ENCODE data around the gene SSBP3.
A peak's percentile ranks its signal among the peaks of the same experiment; 100 is the strongest.
"Not testable (repeated sequence)": the region's sequence is repeated elsewhere in the genome, so short reads cannot be mapped to it uniquely, and the experiment has no call there.

The SSBP3 gene

GRCh38 chr1:54221867-54222484 lies 184.2 kb downstream of the SSBP3 start:
- H2AFZ ChIP-seq (ENCODE audit: low read depth, low read length), result no peak overlapping the region
- H3K36me3 ChIP-seq (ENCODE audit: insufficient read depth, low read length), result peaks cover 33% of the 10 kb centered on the region
- peaks cover 13% of the 10 kb centered on the region for H3K4me1 ChIP-seq (ENCODE audit: insufficient read depth, low read length)
- H3K4me3 ChIP-seq (ENCODE audit: low read length), result no peak overlapping the region
- no peaks in the 10 kb centered on the region for H3K9me3 ChIP-seq (ENCODE audit: low read length)
- no peaks in the 10 kb centered on the region for H3K27me3 ChIP-seq (ENCODE audit: insufficient read depth, low read length)

- Histone ChIP-seq H2AFZ (ENCODE audit: low read depth, low read length) (no peak overlapping the region), H3K4me3 (ENCODE audit: low read length) (no peak overlapping the region), H3K9me3 (ENCODE audit: low read length) (no peaks in the 10 kb centered on the region), H3K36me3 (ENCODE audit: insufficient read depth, low read length) (peaks cover 39% of the 10 kb centered on the region), H3K4me1 (ENCODE audit: insufficient read depth, low read length) (peaks cover 10% of the 10 kb centered on the region), H3K27me3 (ENCODE audit: insufficient read depth, low read length) (no peaks in the 10 kb centered on the region)
Observed at GRCh38 chr1:54221113-54221834, 184.9 kb downstream of the SSBP3 start.

- no peaks in the 10 kb centered on the region for H3K27me3 ChIP-seq (ENCODE audit: insufficient read depth, low read length)
- peaks cover 5% of the 10 kb centered on the region for H3K4me1 ChIP-seq (ENCODE audit: insufficient read depth, low read length)
- H3K4me3 ChIP-seq (ENCODE audit: low read length), result no peak overlapping the region
- H2AFZ ChIP-seq (ENCODE audit: low read depth, low read length), result no peak overlapping the region
- H3K36me3 ChIP-seq (ENCODE audit: insufficient read depth, low read length), result peaks cover 40% of the 10 kb centered on the region
- no peaks in the 10 kb centered on the region for H3K9me3 ChIP-seq (ENCODE audit: low read length)
Observed at GRCh38 chr1:54220004-54220811, 186.0 kb downstream of the SSBP3 start.

GRCh38 chr1:54219688-54220003 lies 186.5 kb downstream of the SSBP3 start:
- Histone ChIP-seq H3K4me1 (ENCODE audit: insufficient read depth, low read length) (peaks cover 5% of the 10 kb centered on the region), H2AFZ (ENCODE audit: low read depth, low read length) (no peak overlapping the region), H3K4me3 (ENCODE audit: low read length) (no peak overlapping the region), H3K36me3 (ENCODE audit: insufficient read depth, low read length) (peaks cover 45% of the 10 kb centered on the region), H3K9me3 (ENCODE audit: low read length) (no peaks in the 10 kb centered on the region), H3K27me3 (ENCODE audit: insufficient read depth, low read length) (no peaks in the 10 kb centered on the region)

- Histone ChIP-seq H3K27me3 (ENCODE audit: insufficient read depth, low read length) (no peaks in the 10 kb centered on the region), H2AFZ (ENCODE audit: low read depth, low read length) (no peak overlapping the region), H3K4me1 (ENCODE audit: insufficient read depth, low read length) (peaks cover 5% of the 10 kb centered on the region), H3K4me3 (ENCODE audit: low read length) (no peak overlapping the region), H3K9me3 (ENCODE audit: low read length) (no peaks in the 10 kb centered on the region), H3K36me3 (ENCODE audit: insufficient read depth, low read length) (peaks cover 51% of the 10 kb centered on the region)
Observed at GRCh38 chr1:54218883-54219687, 187.1 kb downstream of the SSBP3 start.

- Histone ChIP-seq H3K27me3 (ENCODE audit: insufficient read depth, low read length) (no peaks in the 10 kb centered on the region), H3K36me3 (ENCODE audit: insufficient read depth, low read length) (peaks cover 78% of the 10 kb centered on the region), H3K9me3 (ENCODE audit: low read length) (no peaks in the 10 kb centered on the region), H2AFZ (ENCODE audit: low read depth, low read length) (no peak overlapping the region), H3K4me1 (ENCODE audit: insufficient read depth, low read length) (peaks cover 4% of the 10 kb centered on the region), H3K4me3 (ENCODE audit: low read length) (no peak overlapping the region)
Observed at GRCh38 chr1:54215523-54215922, 190.7 kb downstream of the SSBP3 start.

GRCh38 chr1:54212872-54213271 lies 193.3 kb downstream of the SSBP3 start:
- Histone ChIP-seq H3K4me3 (ENCODE audit: low read length) (no peak overlapping the region), H3K27me3 (ENCODE audit: insufficient read depth, low read length) (no peaks in the 10 kb centered on the region), H3K4me1 (ENCODE audit: insufficient read depth, low read length) (no peaks in the 10 kb centered on the region), H3K9me3 (ENCODE audit: low read length) (no peaks in the 10 kb centered on the region), H2AFZ (ENCODE audit: low read depth, low read length) (no peak overlapping the region), H3K36me3 (ENCODE audit: insufficient read depth, low read length) (peaks cover 84% of the 10 kb centered on the region)

GRCh38 chr1:54207896-54208295 lies 198.3 kb downstream of the SSBP3 start:
- H3K9me3 ChIP-seq (ENCODE audit: low read length); H3K4me1 ChIP-seq (ENCODE audit: insufficient read depth, low read length); H3K4me3 ChIP-seq (ENCODE audit: low read length); H2AFZ ChIP-seq (ENCODE audit: low read depth, low read length); H3K27me3 ChIP-seq (ENCODE audit: insufficient read depth, low read length): not testable (repeated sequence)
- H3K36me3 ChIP-seq (ENCODE audit: insufficient read depth, low read length), result peaks cover 68% of the 10 kb centered on the region

- no peak overlapping the region for H2AFZ ChIP-seq (ENCODE audit: low read depth, low read length)
- no peaks in the 10 kb centered on the region for H3K4me1 ChIP-seq (ENCODE audit: insufficient read depth, low read length)
- H3K27me3 ChIP-seq (ENCODE audit: insufficient read depth, low read length), result no peaks in the 10 kb centered on the region
- H3K9me3 ChIP-seq (ENCODE audit: low read length), result no peaks in the 10 kb centered on the region
- peaks cover 68% of the 10 kb centered on the region for H3K36me3 ChIP-seq (ENCODE audit: insufficient read depth, low read length)
- H3K4me3 ChIP-seq (ENCODE audit: low read length), result no peak overlapping the region
Observed at GRCh38 chr1:54207287-54207686, 198.9 kb downstream of the SSBP3 start.

GRCh38 chr1:54204199-54204598 lies 202.0 kb downstream of the SSBP3 start:
- Histone ChIP-seq H3K27me3 (ENCODE audit: insufficient read depth, low read length) (no peaks in the 10 kb centered on the region), H3K36me3 (ENCODE audit: insufficient read depth, low read length) (peaks cover 45% of the 10 kb centered on the region), H2AFZ (ENCODE audit: low read depth, low read length) (no peak overlapping the region), H3K4me3 (ENCODE audit: low read length) (no peak overlapping the region), H3K9me3 (ENCODE audit: low read length) (no peaks in the 10 kb centered on the region), H3K4me1 (ENCODE audit: insufficient read depth, low read length) (peaks cover 15% of the 10 kb centered on the region)

- Histone ChIP-seq H3K27me3 (ENCODE audit: insufficient read depth, low read length) (no peaks in the 10 kb centered on the region), H3K4me3 (ENCODE audit: low read length) (peak overlapping the region; percentile 74), H3K4me1 (ENCODE audit: insufficient read depth, low read length) (peaks cover 20% of the 10 kb centered on the region), H2AFZ (ENCODE audit: low read depth, low read length) (peak overlapping the region; percentile 57), H3K36me3 (ENCODE audit: insufficient read depth, low read length) (peaks cover 20% of the 10 kb centered on the region), H3K9me3 (ENCODE audit: low read length) (no peaks in the 10 kb centered on the region)
Observed at GRCh38 chr1:54200519-54200997, 205.6 kb downstream of the SSBP3 start.

- peak within 1 kb of the TSS; percentile 57 for H2AFZ ChIP-seq (ENCODE audit: low read depth, low read length)
- peaks cover 20% of the 10 kb centered on the region for H3K4me1 ChIP-seq (ENCODE audit: insufficient read depth, low read length)
- H3K27me3 ChIP-seq (ENCODE audit: insufficient read depth, low read length), result no peaks in the 10 kb centered on the region
- H3K9me3 ChIP-seq (ENCODE audit: low read length), result no peaks in the 10 kb centered on the region
- peak within 1 kb of the TSS; percentile 74 for H3K4me3 ChIP-seq (ENCODE audit: low read length)
- peaks cover 19% of the 10 kb centered on the region for H3K36me3 ChIP-seq (ENCODE audit: insufficient read depth, low read length)
Observed at GRCh38 chr1:54199765-54200518, 206.3 kb downstream of the SSBP3 start, which contains the start of the genes CYB5RL and MRPL37. TSS of gene CYB5RL (minus strand) at chr1:54200030. CDS start at chr1:54195616, 4,414 bp downstream. TSS of gene MRPL37 (plus strand) at chr1:54200167. CDS start at chr1:54200244, 77 bp downstream.
